GM18520 (cell line): ENCODE results near the gene TNRC18.

Experiments
- ATAC-seq: cut with Tn5 transposase; IDR thresholded peaks from one replicate; pipeline ENCODE4 v1.9.1; 2021; ENCODE audit not compliant: unreplicated experiment

The TNRC18 gene

GRCh38 chr7:5404421-5404826, 19.2 kb downstream of the TNRC18 start:
- no peak for ATAC-seq

- no peak for ATAC-seq
These were observed 20.2 kb downstream of the TNRC18 start for GRCh38 chr7:5403442-5403841.

DNA sequence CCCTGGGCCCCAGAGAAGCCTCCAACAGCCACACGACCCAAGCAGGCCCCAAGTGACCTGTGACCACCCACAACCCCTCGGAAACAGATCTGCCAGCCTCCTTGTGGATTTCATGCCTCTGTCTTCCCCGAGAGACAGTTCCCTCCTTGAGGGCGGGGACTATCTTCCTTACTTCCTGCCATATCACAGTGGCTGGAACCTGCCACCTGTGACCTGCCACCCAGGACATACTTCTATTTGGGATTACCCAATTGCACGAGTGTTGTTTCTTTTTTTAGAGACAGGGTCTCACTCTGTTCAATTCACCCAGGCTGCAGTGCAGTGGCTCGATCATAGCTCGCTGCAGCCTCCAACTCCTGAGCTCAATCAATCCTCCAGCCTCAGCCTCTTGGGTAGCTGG, 25.9 kb downstream of the TNRC18 start:
- no peak for ATAC-seq

DNA sequence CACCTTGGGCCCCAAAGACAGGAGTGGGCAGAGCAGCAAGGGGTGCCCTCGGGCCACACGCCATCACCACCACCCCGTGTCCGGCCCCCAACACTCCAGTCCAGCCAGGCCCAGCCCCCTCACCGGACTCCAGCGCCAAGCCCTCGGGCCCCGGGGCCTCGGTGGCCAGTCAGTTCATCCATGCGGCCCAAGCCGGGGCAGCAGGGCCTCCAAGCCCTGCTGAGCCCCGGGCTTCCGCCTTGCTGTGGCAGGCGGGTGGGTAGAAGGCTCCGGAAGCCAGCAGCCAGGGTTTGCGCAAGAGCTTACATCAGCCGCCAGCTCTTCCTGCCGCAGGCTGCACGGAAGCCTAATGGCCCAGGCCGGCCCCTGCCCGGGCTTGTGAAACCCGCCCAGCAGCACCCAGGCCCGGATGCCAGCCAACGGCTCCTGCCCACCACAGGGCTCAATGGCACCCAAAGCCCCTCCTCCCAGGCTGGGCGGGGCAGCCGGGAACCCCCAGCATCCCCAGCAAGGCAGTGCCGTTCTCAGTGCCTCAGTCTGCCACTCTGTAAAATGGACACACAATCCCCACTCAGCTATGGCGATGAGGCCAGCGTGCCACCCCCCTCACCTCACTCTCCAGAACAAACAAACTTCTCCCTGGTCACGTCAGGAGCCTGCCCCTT, 26.5 kb downstream of the TNRC18 start:
- peak; percentile 89 for ATAC-seq

- no peak for ATAC-seq
These were observed 27.1 kb downstream of the TNRC18 start for GRCh38 chr7:5396542-5396941.

GRCh38 chr7:5395246-5395645, 28.4 kb downstream of the TNRC18 start:
- no peak for ATAC-seq

DNA sequence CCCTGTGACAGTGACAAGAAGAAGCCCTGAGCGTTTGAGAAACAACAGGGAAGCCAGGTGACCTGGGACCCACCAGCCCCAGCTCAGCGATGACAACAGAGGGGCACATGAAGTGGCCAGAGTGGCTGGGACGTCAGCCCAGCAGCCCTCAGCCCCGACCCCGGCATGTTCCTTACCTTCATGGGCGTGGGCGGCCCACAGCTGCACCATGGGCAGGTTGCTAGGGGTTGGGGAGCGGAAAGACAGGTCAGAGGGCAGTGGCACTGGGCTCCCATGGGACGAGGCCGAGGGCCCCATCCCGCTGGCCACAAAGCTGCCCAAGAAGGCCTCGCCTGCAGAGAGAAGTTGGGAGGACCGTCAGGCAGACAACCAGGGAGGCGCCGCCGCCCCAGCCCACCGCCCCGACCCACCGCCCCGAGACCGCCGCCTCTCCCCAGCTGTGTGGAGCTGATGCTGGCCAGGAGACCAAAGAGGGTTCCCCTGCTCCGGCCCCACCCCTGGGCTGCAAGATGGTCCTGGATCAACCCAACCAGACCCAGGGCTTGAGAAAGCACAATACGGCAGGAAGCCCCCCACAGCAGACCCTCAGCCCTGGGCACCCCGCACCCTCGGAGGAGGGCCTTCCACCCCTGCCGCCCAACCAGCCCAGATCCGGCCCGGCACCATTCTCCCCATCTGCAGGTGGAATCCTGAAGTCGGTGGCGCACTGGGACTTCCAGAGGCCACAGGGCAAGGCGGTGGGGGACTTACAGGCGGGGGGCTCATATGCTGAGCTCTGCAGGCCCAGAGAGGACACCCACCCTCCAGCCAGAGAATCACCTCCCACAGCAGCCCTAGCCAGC, 29.1 kb downstream of the TNRC18 start:
- no peak for ATAC-seq

DNA sequence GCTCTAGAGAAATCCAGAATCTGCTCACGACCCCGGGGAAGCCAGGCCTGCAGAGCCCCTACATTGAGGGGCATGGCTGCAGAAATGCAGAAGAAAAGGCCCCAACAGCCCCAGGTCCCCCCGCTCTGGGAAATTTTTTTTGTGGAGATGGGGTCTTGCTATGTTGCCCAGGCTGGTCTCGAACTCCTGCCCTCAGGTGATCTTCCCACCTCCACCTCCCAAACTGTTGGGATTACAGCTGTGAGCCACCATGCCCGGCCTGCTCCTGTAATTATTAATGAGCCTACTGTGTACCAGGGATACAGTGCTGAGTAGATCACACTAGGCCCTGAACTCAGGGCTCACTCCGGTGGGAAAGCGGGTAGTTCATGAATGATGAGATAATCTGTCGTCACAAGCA, 29.9 kb downstream of the TNRC18 start:
- ATAC-seq: no peak

GRCh38 chr7:5393328-5393727, 30.3 kb downstream of the TNRC18 start:
- ATAC-seq: no peak

GRCh38 chr7:5390918-5391317, 32.7 kb downstream of the TNRC18 start:
- ATAC-seq: no peak

DNA sequence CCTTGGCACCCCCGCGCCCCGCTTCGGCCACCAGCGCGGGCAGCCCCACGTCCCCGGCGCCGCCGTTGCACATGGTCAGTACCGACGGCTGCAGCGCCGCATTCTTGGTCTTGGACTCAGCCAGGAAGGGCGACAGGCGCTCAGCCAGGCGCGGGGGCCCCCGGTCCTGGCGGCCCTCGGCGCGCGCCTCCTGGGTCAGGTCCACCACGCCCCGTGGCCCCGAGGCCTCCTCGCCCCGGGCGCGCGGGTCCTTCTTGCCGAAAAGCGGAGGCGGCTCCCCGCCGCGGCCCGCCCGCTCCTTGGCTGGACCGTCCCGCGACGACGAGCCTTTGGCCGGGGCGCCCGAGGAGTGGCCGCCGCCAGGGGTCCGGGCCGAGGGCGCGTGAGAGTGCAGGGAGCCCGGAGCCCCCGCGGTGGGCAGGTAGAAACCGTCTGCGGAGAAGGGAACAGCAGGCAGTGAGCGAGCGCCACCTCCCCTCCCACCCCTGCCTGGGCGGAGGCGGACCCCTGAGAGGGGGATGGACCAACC, 34.7 kb downstream of the TNRC18 start:
- no peak for ATAC-seq

- no peak for ATAC-seq
These were observed 35.2 kb downstream of the TNRC18 start for GRCh38 chr7:5388273-5388901.

GRCh38 chr7:5387711-5388245, 35.9 kb downstream of the TNRC18 start:
- ATAC-seq: no peak

DNA sequence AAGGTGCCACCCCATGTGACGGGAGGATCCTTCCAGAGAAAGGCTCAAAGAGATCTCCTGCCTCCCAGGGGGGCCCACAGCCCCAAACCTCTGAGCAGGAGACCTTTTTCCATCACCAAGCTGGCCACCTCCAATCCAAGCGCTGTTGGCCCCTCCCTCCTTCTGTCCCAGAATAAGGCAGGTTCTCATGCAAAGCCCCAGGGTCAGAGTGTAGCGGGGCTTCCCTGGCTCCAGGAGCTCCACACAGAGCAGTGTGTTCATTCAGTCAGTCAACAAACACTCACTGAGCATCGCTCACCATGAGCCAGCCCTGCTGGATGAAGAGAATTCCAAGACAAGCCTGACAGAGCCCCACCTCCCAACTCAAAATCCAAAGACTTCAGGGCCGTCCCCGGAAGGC, 39.0 kb downstream of the TNRC18 start:
- no peak for ATAC-seq

- ATAC-seq: no peak
These were observed 40.1 kb downstream of the TNRC18 start for GRCh38 chr7:5383314-5384098.

GRCh38 chr7:5382281-5382892, 41.2 kb downstream of the TNRC18 start:
- ATAC-seq: no peak

DNA sequence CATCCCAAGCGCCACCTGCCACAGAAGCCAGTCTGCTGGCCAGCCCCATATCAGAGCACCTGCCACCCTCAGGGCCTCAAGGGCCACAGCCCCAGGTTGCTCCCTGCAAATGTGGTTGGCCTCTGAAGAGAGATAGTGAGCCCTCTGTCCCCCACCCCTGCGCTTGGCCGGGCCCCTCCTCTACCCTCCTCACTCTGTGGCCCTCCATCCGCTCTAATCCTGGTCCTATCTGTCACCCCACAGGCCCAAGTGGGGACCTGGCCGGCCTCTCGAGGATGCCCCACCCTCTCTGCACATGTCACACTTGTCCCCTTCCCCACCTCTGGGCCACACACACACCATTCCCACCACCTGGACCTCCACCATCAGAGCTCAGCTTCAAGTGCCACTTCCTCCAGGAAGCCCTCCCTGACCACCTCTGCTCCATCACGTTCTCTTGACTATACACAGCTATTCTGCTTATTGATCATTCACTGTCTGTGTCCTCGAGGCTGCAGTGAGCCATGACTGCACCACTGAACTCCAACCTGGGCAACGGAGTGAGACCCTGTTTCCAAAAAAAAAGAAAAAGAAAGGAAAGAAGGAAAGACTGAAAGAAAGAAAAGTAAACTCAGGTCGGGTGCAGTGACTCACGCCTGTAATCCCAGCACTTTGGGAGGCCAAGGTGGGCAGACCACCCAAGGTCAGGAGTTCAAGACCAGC, 42.4 kb downstream of the TNRC18 start:
- no peak for ATAC-seq

DNA sequence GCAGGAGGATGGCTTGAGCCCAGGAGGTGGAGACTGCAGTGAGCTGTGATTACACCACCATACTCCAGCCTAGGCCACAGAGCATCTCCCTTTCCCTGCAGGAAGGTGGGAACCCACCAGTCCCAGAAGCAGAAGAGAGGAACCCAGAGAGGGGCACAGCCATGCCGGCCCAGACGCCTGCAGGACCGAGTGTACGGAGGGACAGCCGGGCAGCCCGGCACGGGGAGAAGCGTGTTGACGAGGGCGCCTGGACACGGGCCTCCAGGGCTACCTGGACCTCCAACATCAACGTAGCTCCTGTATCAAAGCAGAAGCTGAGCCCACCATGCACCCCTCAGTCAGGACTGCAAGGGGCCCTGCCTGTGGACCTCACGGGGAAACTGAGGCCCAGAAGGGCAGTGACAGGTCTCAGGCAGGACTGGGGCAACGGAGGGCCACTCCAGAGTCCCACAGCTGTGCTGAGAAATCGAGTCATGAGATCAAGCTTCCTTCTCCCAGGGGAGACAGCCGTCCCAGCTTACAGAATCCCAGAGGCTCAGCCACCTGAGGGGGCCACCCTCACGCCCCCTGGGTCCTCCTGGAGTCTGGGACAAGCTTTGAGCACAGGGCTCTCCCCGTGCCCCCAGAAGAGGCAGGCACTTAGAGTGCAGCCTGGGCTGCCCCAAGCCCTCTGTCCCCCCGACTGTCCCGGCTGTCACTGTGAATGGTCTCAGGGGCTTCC, 43.1 kb downstream of the TNRC18 start:
- ATAC-seq: no peak

DNA sequence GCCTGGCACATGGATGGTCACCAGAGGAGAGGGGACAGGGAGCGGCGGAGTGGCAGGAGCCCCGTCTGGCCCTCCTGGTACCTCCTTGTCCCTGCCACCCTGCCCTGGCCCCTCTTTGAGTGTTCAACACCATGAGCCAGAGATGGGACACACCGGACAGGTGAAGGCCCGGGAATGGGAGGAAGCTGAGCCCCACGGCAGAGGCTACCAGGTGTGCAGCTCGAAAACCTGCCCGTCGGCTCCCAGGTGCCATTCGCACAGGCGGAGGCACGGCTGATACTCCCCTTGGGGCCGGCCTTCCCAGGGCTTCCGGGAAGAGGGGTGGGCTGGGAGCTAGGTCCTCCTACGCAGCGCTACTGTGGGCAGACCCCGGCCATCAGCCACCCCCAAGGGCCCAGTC, 44.1 kb downstream of the TNRC18 start:
- ATAC-seq: no peak
